Liver (tissue), 9 donors: ENCODE results near the gene MACROH2A1. TPM values are rescaled to one million over a fixed set of nuclear protein-coding genes. Genes with fewer than 3 reads are reported as not detected.

Source experiments
- DNase-seq: peaks from one replicate; pipeline ENCODE4 v3.0.0-alpha.2; 2017; ENCODE audit warnings: low spot score
- H3K27ac ChIP-seq, 2 donors: one replicate each; pipeline ENCODE4 v1.7.0; 2013; ENCODE audit warnings: inconsistent platforms in 2 of 2, low read length in 2 of 2, control low read depth in 1 of 2, low read depth in 1 of 2, mild to moderate bottlenecking in 1 of 2
- H3K27me3 ChIP-seq, 4 donors: one replicate each; pipeline versions ENCODE4 v1.6.1 to v1.7.0; 2013; ENCODE audit warnings: low read length in 3 of 4, inconsistent platforms in 1 of 4, mild to moderate bottlenecking in 1 of 4, moderate library complexity in 1 of 4; ENCODE audit not compliant: control insufficient read depth in 4 of 4, insufficient read depth in 4 of 4
- H3K36me3 ChIP-seq, 4 donors: one replicate each; pipeline versions ENCODE4 v1.6.1 to v1.7.0; 2013; ENCODE audit warnings: low read length in 3 of 4, mild to moderate bottlenecking in 3 of 4, low read depth in 1 of 4, moderate library complexity in 1 of 4; ENCODE audit not compliant: control insufficient read depth in 4 of 4, insufficient read depth in 3 of 4
- H3K4me1 ChIP-seq, 4 donors: one replicate each; pipeline versions ENCODE4 v1.6.1 to v1.7.0; 2013; ENCODE audit warnings: low read length in 3 of 4, mild to moderate bottlenecking in 3 of 4, moderate library complexity in 1 of 4; ENCODE audit not compliant: control insufficient read depth in 4 of 4, insufficient read depth in 4 of 4
- H3K4me3 ChIP-seq, 3 donors: one replicate each; pipeline versions ENCODE4 v1.6.1 to v1.7.0; 2013; ENCODE audit warnings: low read length in 3 of 3, control low read depth in 1 of 3, low read depth in 1 of 3, mild to moderate bottlenecking in 1 of 3
- H3K9ac ChIP-seq, 2 donors: one replicate each; pipeline ENCODE4 v1.7.0; 2013; ENCODE audit warnings: low read length in 2 of 2, mild to moderate bottlenecking in 2 of 2, moderate library complexity in 2 of 2, control low read depth in 1 of 2, low read depth in 1 of 2
- H3K9me3 ChIP-seq, 4 donors: one replicate each; pipeline versions ENCODE4 v1.6.1 to v1.7.0; 2013; ENCODE audit warnings: low read length in 3 of 4; ENCODE audit not compliant: control insufficient read depth in 4 of 4
- ATF3 ChIP-seq: IDR thresholded peaks from 2 replicates; pipeline ENCODE4 v1.6.1; 2016; ENCODE audit warnings: antibody characterized with exemption
- CTCF ChIP-seq: fragments of 150-350 bp; IDR thresholded peaks from 2 replicates; pipeline ENCODE4 v1.5.1; 2017; ENCODE audit warnings: improper control_type of control experiment, low read depth, low read length; ENCODE audit not compliant: missing input control
- EGR1 ChIP-seq, 2 donors: IDR thresholded peaks; 2 replicates each; pipeline ENCODE4 v1.6.1; 2016 to 2018; ENCODE audit warnings: antibody characterized with exemption in 2 of 2, low read depth in 2 of 2
- FOXA1 ChIP-seq: IDR thresholded peaks from 2 replicates; pipeline ENCODE4 v1.6.1; 2016; ENCODE audit warnings: antibody characterized with exemption
- FOXA2 ChIP-seq: IDR thresholded peaks from 2 replicates; pipeline ENCODE4 v1.6.1; 2016; ENCODE audit warnings: antibody characterized with exemption
- GABPA ChIP-seq, 2 donors: IDR thresholded peaks in 1 of 2; conservative IDR thresholded peaks in 1 of 2; 2 replicates each; pipeline ENCODE4 v1.6.1; 2016; ENCODE audit warnings: antibody characterized with exemption in 2 of 2, mild to moderate bottlenecking in 1 of 2, moderate library complexity in 1 of 2
- HNF4A ChIP-seq, 2 donors: conservative IDR thresholded peaks; 2 replicates each; pipeline ENCODE4 v1.6.1; 2016; ENCODE audit warnings: antibody characterized with exemption in 2 of 2, mild to moderate bottlenecking in 2 of 2
- HNF4G ChIP-seq: IDR thresholded peaks from 2 replicates; pipeline ENCODE4 v1.6.1; 2016; ENCODE audit warnings: antibody characterized with exemption
- JUND ChIP-seq, 2 donors: IDR thresholded peaks; 2 replicates each; pipeline ENCODE4 v1.6.1; 2016; ENCODE audit warnings: antibody characterized with exemption in 2 of 2
- MAX ChIP-seq: IDR thresholded peaks from 2 replicates; pipeline ENCODE4 v1.6.1; 2016; ENCODE audit warnings: antibody characterized with exemption
- NR2F2 ChIP-seq: IDR thresholded peaks from 2 replicates; pipeline ENCODE4 v1.6.1; 2016; ENCODE audit warnings: antibody characterized with exemption
- RAD21 ChIP-seq, 2 donors: IDR thresholded peaks; 2 replicates each; pipeline ENCODE4 v1.6.1; 2016; ENCODE audit warnings: antibody characterized with exemption in 2 of 2, mild to moderate bottlenecking in 2 of 2
- REST ChIP-seq: IDR thresholded peaks from 2 replicates; pipeline ENCODE4 v1.6.1; 2016; ENCODE audit warnings: antibody characterized with exemption, mild to moderate bottlenecking
- RXRA ChIP-seq, 2 donors: IDR thresholded peaks; 2 replicates each; pipeline ENCODE4 v1.6.1; 2017 to 2018; ENCODE audit warnings: antibody characterized with exemption in 2 of 2, mild to moderate bottlenecking in 1 of 2
- SP1 ChIP-seq: IDR thresholded peaks from 2 replicates; pipeline ENCODE4 v1.6.1; 2018; ENCODE audit warnings: antibody characterized with exemption, mild to moderate bottlenecking
- TAF1 ChIP-seq: conservative IDR thresholded peaks from 2 replicates; pipeline ENCODE4 v1.6.1; 2016; ENCODE audit warnings: antibody characterized with exemption, mild to moderate bottlenecking
- YY1 ChIP-seq: IDR thresholded peaks from 2 replicates; pipeline ENCODE4 v1.6.1; 2016; ENCODE audit warnings: antibody characterized with exemption, mild to moderate bottlenecking
- ZBTB33 ChIP-seq: IDR thresholded peaks from 2 replicates; pipeline ENCODE4 v1.6.1; 2016; ENCODE audit warnings: antibody characterized with exemption
- WGBS: extraction: QIAGEN DNeasy Blood & Tissue Kit; methylation state at CpG from one replicate; pipeline ENCODE4 v1.1.7; 2013; 5-methylcytosine and 5-hydroxymethylcytosine counted together
- polyA plus RNA-seq, 2 donors: library from polyadenylated mRNA; stranded (reverse) in 1 of 2; unstranded in 1 of 2; fragments of 200-250 nt in 1 of 2; fragments of >200 nt in 1 of 2; fragmentation: Nextera tagmentation in 1 of 2; extraction: Ambion mirVana in 1 of 2; gene quantifications; one replicate each; pipeline versions ENCODE4 v1.2.1 to v1.2.3, GENCODE V29; 2013 to 2015
- total RNA-seq, 2 donors: library from RNA; depleted of rRNA; stranded (reverse); fragments of >200 nt; gene quantifications; one replicate each; pipeline ENCODE4 v1.2.3, GENCODE V29; 2014
- donor health status: healthy.
- donor health status: healthy.
- donor health status: healthy.
- donor health status: healthy.
- donor health status: healthy.

MACROH2A1 gene
- total and polyA plus RNA-seq, 4 donors, result 33.7 to 113 (median 62.7) TPM

- no peaks in the 10 kb centered on the region for H3K4me1 ChIP-seq
- no peak overlapping the region for H3K9ac ChIP-seq
- WGBS, result 87% methylated on average over 4 of the region's 4 CpGs
- TF ChIP-seq TAF1 (no peak), FOXA1 (no peak), RXRA (IDR thresholded peaks at IDR 0.05) (no peak), JUND (IDR thresholded peaks at IDR 0.05) (no peak), ATF3 (no peak), NR2F2 (no peak), ZBTB33 (no peak), GABPA (IDR thresholded peaks at IDR 0.05 in 1 of 2, conservative IDR thresholded peaks at IDR 0.05 in 1 of 2) (no peak), CTCF (no peak), REST (no peak), SP1 (no peak), EGR1 (IDR thresholded peaks at IDR 0.05; ENCODE audit: low read depth in 2 of 2) (no peak), FOXA2 (no peak), HNF4G (no peak), YY1 (no peak), MAX (no peak), RAD21 (IDR thresholded peaks at IDR 0.05) (no peak), HNF4A (conservative IDR thresholded peaks at IDR 0.05) (no peak)
- no peak overlapping the region for H3K4me3 ChIP-seq
- H3K27me3 ChIP-seq, result no peaks in the 10 kb centered on the region
- H3K9me3 ChIP-seq, result no peaks in the 10 kb centered on the region
- H3K36me3 ChIP-seq, result peaks cover 3 to 26% (median 14%) of the 10 kb centered on the region in 4 donors
- DNase-seq, result no peak
- H3K27ac ChIP-seq, result no peak overlapping the region
These were observed 31.5 kb downstream of the MACROH2A1 start for GRCh38 chr5:135367554-135367953.
